Measurements from ENCODE around the gene FAR2. TPM values are rescaled to one million over a fixed set of nuclear protein-coding genes. Genes with fewer than 3 reads are reported as not detected.
"Not testable (repeated sequence)": the region's sequence is repeated elsewhere in the genome, so short reads cannot be mapped to it uniquely, and the experiment has no call there.

FAR2 gene
- polyA plus RNA-seq, 3 donors = 37.8 to 43.7 (median 40.9) TPM

DNA sequence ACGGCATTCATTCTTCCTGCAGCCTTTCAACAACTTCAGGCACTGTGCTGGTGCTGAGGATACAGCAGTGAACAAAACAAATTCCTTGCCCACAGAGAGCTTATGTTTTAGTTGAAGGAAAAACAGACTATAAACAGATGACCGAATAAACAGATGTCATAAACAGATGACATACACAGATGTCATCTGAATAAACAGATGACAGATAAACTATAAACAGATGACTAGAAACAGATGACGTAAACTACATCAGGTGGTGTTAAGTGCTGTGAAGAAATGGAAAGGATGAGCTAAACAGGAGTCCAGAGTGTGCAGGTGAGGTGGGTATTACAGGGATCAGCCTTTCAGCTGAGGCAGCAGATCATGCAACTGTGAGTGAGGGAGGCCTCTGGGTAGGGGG, 80.9 kb downstream of the FAR2 start:
- DNase-seq (ENCODE audit: low read depth in 3 of 3, low spot score in 2 of 3) = no peak

DNA sequence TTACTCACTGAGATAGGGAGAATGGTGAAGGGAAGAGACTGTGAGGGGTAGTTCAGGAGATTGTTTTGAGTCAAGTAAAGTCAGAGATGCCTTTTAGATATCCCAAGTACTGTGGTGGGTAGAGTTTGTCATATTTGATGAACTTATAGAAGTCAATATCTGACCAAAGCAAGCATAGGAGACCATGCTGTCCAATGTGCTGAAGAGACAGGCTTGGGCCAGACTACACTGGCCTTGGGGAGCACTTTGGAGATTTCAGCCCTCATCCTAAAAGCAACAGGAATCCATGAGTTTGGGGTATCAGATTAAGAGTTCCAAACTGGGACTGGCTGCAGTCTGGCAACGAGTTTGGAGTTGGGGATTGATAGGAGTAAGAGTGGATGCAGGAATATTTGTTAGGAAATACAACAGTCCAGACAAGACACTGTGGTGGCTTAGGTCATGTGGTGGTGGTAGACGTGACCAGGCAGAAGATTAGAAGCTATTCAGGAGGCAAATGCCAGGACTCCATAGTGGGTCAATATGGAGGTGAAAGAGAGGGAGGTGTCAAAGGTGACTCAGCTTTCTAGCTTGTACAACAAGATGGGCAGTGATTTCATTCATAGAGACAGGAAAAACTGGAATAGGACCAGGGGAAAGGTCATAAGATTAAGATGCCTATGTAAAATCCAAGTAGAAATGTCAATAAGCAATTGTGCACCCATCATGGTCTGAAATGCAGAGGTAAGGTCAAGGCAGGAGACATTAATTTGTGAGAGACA, 81.9 kb downstream of the FAR2 start:
- no peak for DNase-seq (ENCODE audit: low read depth in 3 of 3, low spot score in 2 of 3)

DNA sequence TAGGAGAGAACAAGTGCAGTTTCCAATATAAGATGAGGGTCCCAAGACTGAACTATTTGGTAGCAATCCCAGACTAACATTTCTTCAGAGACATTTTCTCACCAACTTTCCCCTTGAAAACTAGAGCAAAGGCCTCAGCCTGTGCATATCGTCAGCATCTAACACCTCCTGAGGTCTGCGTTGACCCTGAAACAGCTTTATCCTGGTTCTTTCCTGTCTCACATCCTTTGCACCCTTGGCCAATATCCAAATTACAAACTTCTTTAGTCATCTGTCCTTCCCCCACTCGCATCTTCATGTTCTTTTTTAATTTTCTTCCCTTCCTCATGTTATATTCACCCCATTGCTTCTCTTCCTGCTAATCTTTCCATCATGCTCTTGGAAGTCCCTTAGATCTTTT, 83.0 kb downstream of the FAR2 start:
- DNase-seq (ENCODE audit: low read depth in 3 of 3, low spot score in 2 of 3) = no peak

DNA sequence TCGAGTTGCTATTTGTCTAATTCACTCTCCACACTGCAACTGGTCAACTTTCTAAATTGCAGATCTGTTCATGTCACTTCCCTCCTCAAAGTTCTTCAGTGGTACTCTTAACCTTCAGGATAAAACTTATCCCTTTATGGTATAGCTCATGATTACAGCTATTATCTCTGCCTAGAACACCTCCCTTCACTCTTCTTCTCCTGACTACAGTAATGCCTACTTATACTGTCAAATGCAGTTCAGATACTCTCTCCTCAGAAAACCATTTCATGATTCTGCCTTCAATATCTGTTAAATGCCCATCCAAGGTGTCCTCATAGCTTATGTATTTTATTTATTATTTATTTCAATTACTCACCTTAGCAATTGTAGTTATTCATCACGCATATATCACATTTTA, 85.5 kb downstream of the FAR2 start:
- no peak for DNase-seq (ENCODE audit: low read depth in 3 of 3, low spot score in 2 of 3)

DNA sequence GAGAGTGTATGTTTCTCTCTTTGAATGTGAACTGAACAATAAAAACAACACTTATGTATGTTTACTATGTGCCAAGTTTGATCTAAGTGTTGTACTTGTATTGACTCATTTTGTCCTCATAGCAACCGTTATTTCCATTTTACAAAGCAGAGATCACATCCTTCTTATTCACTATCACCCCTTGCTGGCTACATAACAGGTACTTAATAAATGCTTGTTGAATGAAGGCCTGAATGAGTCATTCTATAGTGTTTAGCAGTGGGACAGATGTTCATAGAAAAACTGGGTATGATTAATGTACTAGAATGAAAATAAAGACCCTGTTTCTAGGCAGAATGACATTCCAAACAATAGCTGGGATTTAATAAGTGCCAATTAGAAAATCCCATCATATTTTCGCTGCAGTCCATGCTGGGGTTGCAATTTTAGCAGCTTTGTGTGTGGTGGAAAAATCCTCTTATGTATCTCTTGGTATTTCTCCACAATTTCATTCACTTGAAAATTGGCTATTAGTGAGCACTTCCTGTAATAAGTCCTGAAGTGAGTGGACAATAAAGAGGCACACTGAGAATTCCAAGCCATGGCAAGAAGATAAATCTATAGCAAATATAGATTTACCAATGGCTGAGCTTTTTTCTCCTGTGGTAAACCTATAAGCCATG, 86.0 kb downstream of the FAR2 start:
- DNase-seq (ENCODE audit: low read depth in 3 of 3, low spot score in 2 of 3) = no peak

DNA sequence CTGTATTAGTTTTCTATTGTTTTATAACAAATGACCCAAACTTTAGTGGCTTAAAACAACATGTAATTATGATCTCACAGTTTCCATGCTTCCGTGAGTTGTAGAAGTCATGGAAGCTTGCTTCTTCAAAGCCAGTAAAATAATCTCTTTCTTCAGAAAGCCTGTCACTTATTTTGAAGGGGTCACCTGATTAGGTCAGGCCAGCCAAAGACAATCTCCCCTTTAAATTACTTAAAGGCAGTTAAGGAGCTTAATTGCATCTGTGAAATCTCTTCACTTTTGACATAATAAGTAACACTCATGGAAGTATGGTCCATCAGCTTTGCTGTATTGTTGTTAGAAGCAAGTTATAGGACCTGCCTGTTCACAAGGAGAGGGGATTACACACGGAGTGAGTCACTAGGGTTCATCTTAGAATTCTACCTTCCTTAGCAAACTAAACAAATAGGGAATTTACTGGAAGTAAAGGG, 89.8 kb downstream of the FAR2 start:
- no peak for DNase-seq (ENCODE audit: low read depth in 3 of 3, low spot score in 2 of 3)

DNA sequence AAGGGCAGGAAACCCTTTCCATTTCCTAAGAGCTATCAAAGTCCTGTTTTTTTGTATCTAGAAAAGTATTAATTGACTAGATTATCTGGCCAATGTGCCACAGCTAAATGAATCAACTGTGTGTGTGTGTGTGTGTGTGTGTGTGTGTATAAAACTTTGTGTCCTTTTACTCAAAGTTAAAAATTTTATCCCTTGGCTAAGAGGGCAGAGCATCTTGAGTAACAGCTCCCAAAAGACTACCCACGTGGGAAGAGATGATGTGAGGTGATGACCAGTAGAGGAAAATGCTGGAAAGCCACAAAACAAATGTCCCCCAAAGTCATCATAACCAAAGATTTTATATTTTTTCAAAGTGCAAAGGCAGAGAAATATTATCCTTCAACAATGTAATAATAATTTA, 90.3 kb downstream of the FAR2 start:
- DNase-seq (ENCODE audit: low read depth in 3 of 3, low spot score in 2 of 3) = no peak

DNA sequence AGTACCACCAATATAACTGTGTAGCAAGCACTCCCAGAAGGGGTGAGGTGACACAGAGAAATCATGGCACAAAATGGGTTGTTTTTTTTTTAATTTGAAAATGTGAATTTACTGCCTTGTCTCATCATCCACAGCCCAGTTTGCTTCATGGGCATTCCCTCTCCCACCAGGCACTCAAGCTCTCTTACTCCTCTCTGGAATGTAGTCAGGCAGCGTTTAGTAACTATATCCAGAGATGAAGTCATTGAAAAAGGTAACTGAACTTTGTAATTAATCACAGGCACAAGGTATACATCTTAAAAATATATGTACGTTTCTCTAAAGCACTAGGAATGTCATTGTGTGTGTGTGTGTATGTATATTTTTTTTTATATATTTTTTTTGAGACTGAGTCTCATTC, 91.4 kb downstream of the FAR2 start:
- DNase-seq (ENCODE audit: low read depth in 3 of 3, low spot score in 2 of 3) = no peak

DNA sequence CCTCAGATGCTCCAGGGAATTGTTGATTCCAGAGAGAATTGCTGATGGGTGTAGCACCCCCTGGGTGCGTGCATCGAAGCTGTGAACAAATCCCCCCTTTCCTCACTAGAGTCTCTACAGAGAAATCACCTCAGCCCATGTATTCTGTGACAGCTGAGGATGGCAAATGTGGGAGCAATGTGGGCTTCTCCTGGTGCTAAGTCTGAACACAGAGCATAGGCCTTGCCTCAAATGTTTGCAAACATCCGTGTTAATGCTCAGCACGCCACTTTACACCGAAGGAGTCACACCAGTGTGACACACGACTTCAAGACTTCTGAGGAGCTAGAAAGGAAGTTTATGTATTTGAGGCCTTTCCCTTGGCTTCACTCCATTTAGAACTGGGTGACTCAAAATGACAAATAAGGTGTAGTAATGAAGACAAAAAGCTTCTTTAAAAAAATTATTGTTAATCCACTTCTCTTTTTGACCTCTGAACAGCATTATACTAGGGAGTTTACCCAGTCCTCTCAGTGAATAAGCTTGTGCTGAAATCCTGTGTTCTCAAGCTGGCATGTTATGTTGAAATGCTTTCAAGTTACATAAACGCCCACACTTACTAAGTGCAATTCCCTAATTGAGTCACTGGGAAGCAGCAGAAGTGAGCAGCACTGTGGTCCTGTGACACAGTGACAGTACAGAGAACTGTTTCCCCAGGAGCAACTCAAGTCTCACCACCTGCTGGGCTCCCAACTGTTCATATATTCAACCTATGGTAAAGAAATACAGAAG, 92.9 kb downstream of the FAR2 start:
- no peak for DNase-seq (ENCODE audit: low read depth in 3 of 3, low spot score in 2 of 3)

DNA sequence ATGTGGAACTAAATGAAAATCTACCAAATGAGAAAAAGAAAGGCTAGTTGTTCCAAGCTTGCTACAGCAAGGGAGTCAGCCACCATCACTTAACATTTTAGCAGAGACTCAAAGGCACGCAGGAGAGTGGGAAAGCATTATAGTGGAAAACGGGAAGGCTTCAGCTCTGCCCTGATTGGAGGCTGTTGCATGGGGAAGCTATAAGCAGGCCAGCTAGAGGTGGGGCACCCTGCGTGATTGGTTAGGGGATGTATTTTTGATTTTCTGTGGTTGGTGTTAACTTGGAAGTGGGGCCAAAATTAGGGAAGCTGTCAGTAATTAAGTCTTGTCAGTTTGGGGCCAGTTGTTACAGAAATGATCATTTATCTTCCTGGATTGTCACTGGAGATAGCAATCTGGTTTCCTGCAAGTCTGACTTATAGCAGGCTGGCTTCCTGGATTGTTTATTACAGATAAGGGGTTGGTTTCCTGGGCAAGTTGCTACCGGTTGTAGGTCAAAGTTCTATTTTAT, 93.9 kb downstream of the FAR2 start:
- DNase-seq (ENCODE audit: low read depth in 3 of 3, low spot score in 2 of 3) = no peak

DNA sequence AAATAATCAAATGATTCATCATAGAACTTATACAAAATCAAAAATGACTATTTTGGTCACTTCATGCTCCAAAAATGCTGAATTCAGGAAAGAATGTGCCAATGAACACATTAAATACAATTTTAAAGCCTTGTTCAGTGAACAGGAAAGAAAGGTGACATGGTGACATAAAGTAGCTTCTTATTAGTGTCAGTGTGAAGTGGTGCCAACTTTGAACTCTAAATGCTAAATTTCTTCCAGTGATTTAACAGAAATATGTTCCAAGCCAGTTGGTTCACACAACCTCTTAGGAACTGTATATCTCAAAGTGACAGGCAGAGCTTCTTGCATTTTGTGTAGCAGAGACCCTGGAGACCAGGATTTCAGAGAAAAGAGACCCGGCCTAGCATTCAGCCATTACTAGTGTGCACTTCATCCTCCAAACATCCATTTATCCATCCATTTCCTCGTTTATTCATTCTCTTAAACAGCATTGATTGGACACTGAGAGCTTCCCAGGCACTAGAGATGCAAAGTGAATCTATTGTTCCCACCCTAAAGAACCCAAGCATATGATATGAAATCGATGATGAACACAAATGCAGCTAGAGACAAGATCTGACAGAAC, 95.2 kb downstream of the FAR2 start:
- no peak for DNase-seq (ENCODE audit: low read depth in 3 of 3, low spot score in 2 of 3)

DNA sequence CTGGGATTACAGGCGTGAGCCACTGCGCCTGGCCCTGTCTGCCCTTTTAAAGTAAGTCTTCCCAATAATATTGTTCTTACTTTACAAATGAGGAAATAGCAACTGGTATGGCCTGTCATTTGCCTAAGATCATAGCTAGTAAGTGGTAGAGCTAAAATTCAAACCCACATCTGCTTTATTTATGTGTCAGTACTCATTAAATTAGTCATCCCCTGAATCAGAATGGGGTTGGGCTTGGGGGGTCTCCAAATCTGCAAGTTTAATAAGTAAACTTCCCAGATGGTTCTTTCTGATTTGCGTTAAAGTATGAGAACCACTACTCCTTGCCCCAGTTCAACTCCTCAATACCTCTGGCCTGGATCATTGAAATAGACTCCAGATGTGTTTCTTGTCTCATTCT, 96.2 kb downstream of the FAR2 start:
- no peak for DNase-seq (ENCODE audit: low read depth in 3 of 3, low spot score in 2 of 3)

DNA sequence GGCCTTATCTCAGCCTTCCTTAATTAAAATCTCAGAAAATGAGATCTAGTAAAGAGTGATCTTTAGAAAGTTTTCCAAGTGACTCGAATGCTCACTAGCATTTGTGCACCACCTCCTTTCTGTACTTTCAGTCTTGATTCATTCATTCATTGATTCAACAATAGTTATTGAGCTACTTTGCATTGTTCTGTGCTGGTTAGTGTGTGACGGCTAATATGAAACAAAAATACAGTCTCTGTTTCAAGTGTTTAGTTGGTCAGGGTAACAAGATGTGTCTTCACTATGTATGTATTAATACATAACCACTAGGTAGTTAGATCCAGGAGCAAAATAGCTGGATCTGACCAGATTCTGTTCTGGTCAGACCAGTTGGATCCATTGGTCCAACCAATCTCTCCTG, 100.9 kb downstream of the FAR2 start:
- no peak for DNase-seq (ENCODE audit: low read depth in 3 of 3, low spot score in 2 of 3)

DNA sequence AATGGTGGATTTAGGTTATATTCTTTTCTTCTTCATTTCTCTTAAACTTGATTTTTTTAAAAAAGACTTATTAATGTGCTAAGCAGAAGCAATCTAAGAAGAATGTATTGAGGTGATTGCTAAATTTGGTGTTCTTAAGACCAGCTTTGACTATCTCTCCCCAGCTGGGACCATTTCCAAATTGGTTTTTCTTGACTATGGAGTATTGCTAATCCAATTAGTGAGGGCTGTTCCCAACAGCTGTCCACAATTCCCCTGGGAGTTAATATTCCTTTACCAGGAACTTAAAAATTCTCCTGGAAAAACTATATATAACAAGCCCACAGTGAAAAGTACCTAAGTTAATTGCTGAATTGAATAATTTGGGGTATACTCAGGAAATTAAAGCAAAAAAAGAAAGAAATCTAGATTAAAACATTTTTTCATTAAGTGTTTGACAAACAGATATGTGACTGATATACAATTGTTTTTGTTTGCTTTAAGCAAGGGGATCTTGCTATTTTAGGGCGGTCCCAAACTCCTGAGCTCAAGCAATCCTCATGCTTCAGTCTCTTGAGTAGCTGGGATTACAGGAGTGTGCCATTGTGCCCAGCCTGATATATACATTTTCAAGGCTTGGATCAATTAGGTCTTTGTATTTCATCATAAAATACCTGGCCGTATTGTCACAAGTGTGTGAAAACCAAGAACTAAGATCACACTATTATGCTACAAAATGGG, 105.0 kb downstream of the FAR2 start:
- DNase-seq (ENCODE audit: low read depth in 3 of 3, low spot score in 2 of 3) = no peak

DNA sequence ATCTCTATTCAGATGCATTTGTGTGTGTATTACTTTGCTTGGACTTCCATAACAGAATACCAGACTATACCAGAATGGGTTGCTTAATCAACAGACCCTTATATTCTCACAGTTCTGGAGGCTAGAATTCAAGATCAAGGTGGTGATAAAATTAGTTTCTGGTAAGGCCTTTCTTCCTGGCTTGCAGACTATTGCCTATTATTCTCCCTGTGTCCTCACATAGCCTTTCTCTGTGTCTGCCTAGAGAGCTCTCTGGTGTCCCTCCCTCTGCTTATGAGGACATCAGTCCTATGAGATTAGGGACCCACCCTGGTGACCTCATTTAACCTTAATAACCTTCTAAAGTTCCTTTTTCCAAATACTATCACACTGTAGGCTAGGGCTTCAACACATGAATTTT, 106.0 kb downstream of the FAR2 start:
- DNase-seq (ENCODE audit: low read depth in 3 of 3, low spot score in 2 of 3) = no peak

DNA sequence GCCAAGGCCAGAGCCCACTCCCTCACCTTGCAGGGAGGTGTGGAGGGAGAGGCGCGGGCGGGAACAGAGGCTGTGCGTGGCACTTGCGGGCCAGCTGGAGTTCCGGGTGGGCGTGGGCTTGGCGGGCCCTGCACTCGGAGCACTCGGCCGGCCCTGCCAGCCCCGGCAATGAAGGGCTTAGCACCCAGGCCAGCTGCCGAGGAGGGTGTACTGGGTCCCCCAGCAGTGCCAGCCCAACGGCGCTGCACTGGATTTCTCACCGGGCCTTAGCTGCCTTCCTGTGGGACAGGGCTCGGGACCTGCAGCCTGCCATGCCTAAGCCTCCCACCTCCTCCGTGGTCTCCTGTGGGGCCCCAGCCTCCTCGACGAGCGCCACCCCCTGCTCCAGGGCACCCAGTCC, 107.5 kb downstream of the FAR2 start:
- no peak for DNase-seq (ENCODE audit: low read depth in 3 of 3, low spot score in 2 of 3)

DNA sequence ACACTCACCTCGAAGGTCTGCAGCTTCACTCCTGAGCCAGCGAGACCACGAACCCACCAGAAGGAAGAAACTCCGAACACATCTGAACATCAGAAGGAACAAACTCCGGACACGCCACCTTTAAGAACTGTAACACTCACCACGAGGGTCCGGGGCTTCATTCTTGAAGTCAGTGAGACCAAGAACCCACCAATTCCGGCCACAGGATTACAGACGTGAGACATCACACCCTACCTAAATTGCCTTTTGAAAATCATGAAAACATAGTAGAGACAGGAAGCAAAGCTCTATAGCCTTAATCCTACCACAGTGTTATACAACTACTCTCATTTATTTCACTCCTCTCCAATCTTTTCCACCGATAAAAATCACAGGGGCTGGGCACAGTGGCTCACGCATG, 108.6 kb downstream of the FAR2 start:
- not testable (repeated sequence) for DNase-seq (ENCODE audit: low read depth in 3 of 3, low spot score in 2 of 3)

DNA sequence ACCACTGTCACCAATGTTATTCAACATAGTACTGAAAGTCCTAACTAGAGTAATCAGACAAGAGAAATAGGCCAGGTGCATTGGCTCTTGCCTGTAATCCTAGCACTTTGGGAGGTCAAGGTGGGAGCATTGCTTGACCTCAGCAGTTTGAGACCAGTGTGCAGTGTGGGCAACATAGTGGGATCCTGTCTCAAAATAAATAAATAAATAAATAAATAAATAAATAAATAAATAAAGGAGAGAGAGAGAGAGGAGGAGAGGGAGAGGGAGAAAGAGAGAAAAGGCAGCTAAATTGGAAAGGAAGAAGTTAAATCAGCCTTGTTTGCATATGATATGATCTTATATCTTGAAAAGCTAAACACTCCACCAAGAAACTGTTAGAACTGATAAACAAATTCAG, 115.3 kb downstream of the FAR2 start:
- DNase-seq (ENCODE audit: low read depth in 3 of 3, low spot score in 2 of 3) = no peak

DNA sequence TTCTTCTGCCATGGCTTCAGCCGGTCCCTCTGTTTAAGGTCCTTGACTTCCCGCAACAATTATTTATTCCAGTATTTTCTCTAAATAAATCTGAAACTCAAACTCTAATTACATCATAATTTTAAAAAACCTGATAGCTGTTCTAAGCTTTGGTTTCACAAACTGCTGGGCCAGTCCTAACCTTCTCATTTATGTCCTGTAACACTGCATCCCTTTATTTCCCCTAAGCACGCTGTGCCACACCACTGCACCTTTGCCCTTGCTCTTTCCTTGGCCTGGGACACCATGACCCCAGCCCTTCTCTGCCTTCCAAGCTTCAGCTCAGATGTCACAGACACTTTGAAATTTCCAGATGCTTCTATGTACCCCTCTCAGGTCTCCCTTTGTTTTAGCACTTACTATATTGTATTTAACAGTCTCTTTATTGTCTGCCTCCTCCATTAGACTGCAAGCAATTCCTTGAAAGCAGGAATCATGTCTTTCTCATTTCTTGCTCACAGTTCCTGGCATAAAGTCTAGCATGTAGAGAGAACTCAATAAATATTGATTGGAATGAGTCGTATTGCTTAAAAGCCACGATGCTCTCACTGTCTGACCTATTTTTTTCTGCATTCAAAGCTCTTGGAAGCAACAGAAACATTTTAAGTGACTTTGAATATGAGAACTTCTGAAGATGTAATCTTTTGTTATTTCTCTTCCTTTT, 120.8 kb downstream of the FAR2 start:
- DNase-seq (ENCODE audit: low read depth in 3 of 3, low spot score in 2 of 3) = no peak

DNA sequence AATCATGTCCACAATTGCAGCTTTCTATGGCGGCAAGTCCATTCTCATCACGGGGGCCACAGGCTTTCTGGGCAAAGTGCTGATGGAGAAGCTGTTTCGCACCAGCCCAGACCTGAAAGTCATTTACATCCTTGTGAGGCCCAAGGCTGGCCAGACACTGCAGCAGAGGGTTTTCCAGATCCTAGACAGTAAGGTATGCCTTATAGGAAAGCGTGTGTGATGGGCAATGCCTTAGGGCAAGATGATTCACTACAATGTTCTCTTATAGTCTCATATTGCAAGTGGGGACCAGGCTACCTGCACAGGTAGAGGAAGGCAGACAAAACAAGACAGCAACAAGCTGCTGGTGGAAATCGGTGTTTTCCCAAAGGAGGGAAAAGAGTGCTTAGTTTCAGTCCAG, 121.4 kb downstream of the FAR2 start:
- no peak for DNase-seq (ENCODE audit: low read depth in 3 of 3, low spot score in 2 of 3)

Data from right renal cortex interstitium (tissue), 3 donors.